ENCODE measurements around the gene TMEM256. TPM values are rescaled to one million over a fixed set of nuclear protein-coding genes. Genes with fewer than 3 reads are reported as not detected.

TMEM256 gene
- total RNA-seq, 1 donor from 2014 or later = 78.3 TPM

GRCh38 chr17:7423679-7424078 lies 19.8 kb upstream of the TMEM256 start:
- DNase-seq (ENCODE audit: low spot score in 2 of 2, unreplicated experiment in 2 of 2) = no peak
- TF ChIP-seq CTCF (IDR thresholded peaks at IDR 0.05; ENCODE audit: unreplicated experiment) = no peak
- no peak overlapping the region for H3K27ac Mint-ChIP-seq
- no peaks in the 10 kb centered on the region for H3K4me1 Mint-ChIP-seq
- H3K36me3 Mint-ChIP-seq = no peaks in the 10 kb centered on the region
- H3K9me3 Mint-ChIP-seq = no peaks in the 10 kb centered on the region
- no peaks in the 10 kb centered on the region for H3K27me3 Mint-ChIP-seq (ENCODE audit: low read depth)
- no peak overlapping the region for H3K4me3 Mint-ChIP-seq

GRCh38 chr17:7421186-7421585 lies 17.3 kb upstream of the TMEM256 start:
- DNase-seq (ENCODE audit: low spot score in 2 of 2, unreplicated experiment in 2 of 2) = no peak

GRCh38 chr17:7419819-7420610 lies 16.1 kb upstream of the TMEM256 start, which contains the start of gene SPEM1:
Gene SPEM1 (plus strand): TSS chr17:7420324. CDS start chr17:7420385, 61 bp downstream.
- no peak within 1 kb of the TSS for H3K4me3 Mint-ChIP-seq
- DNase-seq (ENCODE audit: low spot score in 2 of 2, unreplicated experiment in 2 of 2) = no peak
- no peaks in the 10 kb centered on the region for H3K27me3 Mint-ChIP-seq (ENCODE audit: low read depth)
- H3K36me3 Mint-ChIP-seq = peaks cover 13% of the 10 kb centered on the region
- TF ChIP-seq CTCF (IDR thresholded peaks at IDR 0.05; ENCODE audit: unreplicated experiment) = no peak
- H3K27ac Mint-ChIP-seq = peak within 1 kb of the TSS; percentile 22
- no peaks in the 10 kb centered on the region for H3K9me3 Mint-ChIP-seq
- no peaks in the 10 kb centered on the region for H3K4me1 Mint-ChIP-seq

More at GRCh38 chr17:7421186-7421585, 17.3 kb upstream of the TMEM256 start:
- peaks cover 6% of the 10 kb centered on the region for H3K36me3 Mint-ChIP-seq
- H3K4me1 Mint-ChIP-seq = no peaks in the 10 kb centered on the region
- H3K27ac Mint-ChIP-seq = no peak overlapping the region
- no peak for TF ChIP-seq CTCF (IDR thresholded peaks at IDR 0.05; ENCODE audit: unreplicated experiment)
- no peak overlapping the region for H3K4me3 Mint-ChIP-seq
- no peaks in the 10 kb centered on the region for H3K9me3 Mint-ChIP-seq
- no peaks in the 10 kb centered on the region for H3K27me3 Mint-ChIP-seq (ENCODE audit: low read depth)

GRCh38 chr17:7418472-7419152 lies 14.7 kb upstream of the TMEM256 start:
- TF ChIP-seq CTCF (IDR thresholded peaks at IDR 0.05; ENCODE audit: unreplicated experiment) = no peak
- no peaks in the 10 kb centered on the region for H3K4me1 Mint-ChIP-seq
- DNase-seq (ENCODE audit: low spot score in 2 of 2, unreplicated experiment in 2 of 2) = no peak
- no peaks in the 10 kb centered on the region for H3K9me3 Mint-ChIP-seq
- H3K27me3 Mint-ChIP-seq (ENCODE audit: low read depth) = no peaks in the 10 kb centered on the region
- H3K4me3 Mint-ChIP-seq = no peak overlapping the region
- no peak overlapping the region for H3K27ac Mint-ChIP-seq
- peaks cover 17% of the 10 kb centered on the region for H3K36me3 Mint-ChIP-seq

- no peaks in the 10 kb centered on the region for H3K9me3 Mint-ChIP-seq
- H3K27me3 Mint-ChIP-seq (ENCODE audit: low read depth) = no peaks in the 10 kb centered on the region
Measured at GRCh38 chr17:7417056-7417655, 13.3 kb upstream of the TMEM256 start.

More at GRCh38 chr17:7417056-7417655, 13.3 kb upstream of the TMEM256 start:
- Mint-ChIP-seq H3K4me3 (no peak overlapping the region), H3K27ac (no peak overlapping the region), H3K36me3 (peaks cover 20% of the 10 kb centered on the region), H3K4me1 (peaks cover 11% of the 10 kb centered on the region)
- TF ChIP-seq CTCF (IDR thresholded peaks at IDR 0.05; ENCODE audit: unreplicated experiment) = no peak
- no peak for DNase-seq (ENCODE audit: low spot score in 2 of 2, unreplicated experiment in 2 of 2)
